ENCODE measurements around the gene GZF1.

Gene GZF1

GRCh38 chr20:23361476-23362391 lies at the start of gene GZF1:
GZF1 (plus strand) TSS chr20:23362182; CDS start chr20:23364384, 2,202 bp downstream.
- Histone ChIP-seq H3K27me3 (ENCODE audit: control insufficient read depth, insufficient read depth, low read length) (no peaks in the 10 kb centered on the region), H3K4me3 (ENCODE audit: low read length) (peak within 1 kb of the TSS; percentile 91), H3K36me3 (ENCODE audit: control insufficient read depth, insufficient read depth, low read length) (peaks cover 5% of the 10 kb centered on the region), H3K4me1 (ENCODE audit: control insufficient read depth, insufficient read depth, low read length) (peaks cover 3% of the 10 kb centered on the region), H3K27ac (ENCODE audit: low read length) (no peak within 1 kb of the TSS), H3K9me3 (ENCODE audit: control insufficient read depth, insufficient read depth, low read length) (no peaks in the 10 kb centered on the region)
- peak; percentile 86 for DNase-seq (ENCODE audit: low read depth, low spot score)
- WGBS (ENCODE audit: insufficient coverage, insufficient read length) = no CpG with 5 or more reads among the region's 114 CpGs

GRCh38 chr20:23313271-23313670 lies 48.7 kb upstream of the GZF1 start:
- no CpG with 5 or more reads among the region's 1 CpG for WGBS (ENCODE audit: insufficient coverage, insufficient read length)
- no peak overlapping the region for H3K27ac ChIP-seq (ENCODE audit: low read length)
- H3K4me3 ChIP-seq (ENCODE audit: low read length) = no peak overlapping the region
- DNase-seq (ENCODE audit: low read depth, low spot score) = no peak
- no peaks in the 10 kb centered on the region for H3K9me3 ChIP-seq (ENCODE audit: control insufficient read depth, insufficient read depth, low read length)
- no peaks in the 10 kb centered on the region for H3K27me3 ChIP-seq (ENCODE audit: control insufficient read depth, insufficient read depth, low read length)
- H3K4me1 ChIP-seq (ENCODE audit: control insufficient read depth, insufficient read depth, low read length) = no peaks in the 10 kb centered on the region
- H3K36me3 ChIP-seq (ENCODE audit: control insufficient read depth, insufficient read depth, low read length) = no peaks in the 10 kb centered on the region

GRCh38 chr20:23314699-23315098 lies 47.3 kb upstream of the GZF1 start:
- no peak for DNase-seq (ENCODE audit: low read depth, low spot score)
- Histone ChIP-seq H3K27me3 (ENCODE audit: control insufficient read depth, insufficient read depth, low read length) (no peaks in the 10 kb centered on the region), H3K4me3 (ENCODE audit: low read length) (no peak overlapping the region), H3K4me1 (ENCODE audit: control insufficient read depth, insufficient read depth, low read length) (no peaks in the 10 kb centered on the region), H3K27ac (ENCODE audit: low read length) (no peak overlapping the region), H3K36me3 (ENCODE audit: control insufficient read depth, insufficient read depth, low read length) (no peaks in the 10 kb centered on the region), H3K9me3 (ENCODE audit: control insufficient read depth, insufficient read depth, low read length) (no peaks in the 10 kb centered on the region)
- WGBS (ENCODE audit: insufficient coverage, insufficient read length) = no CpG with 5 or more reads among the region's 5 CpGs

GRCh38 chr20:23315099-23315498 lies 46.9 kb upstream of the GZF1 start:
- H3K4me1 ChIP-seq (ENCODE audit: control insufficient read depth, insufficient read depth, low read length) = no peaks in the 10 kb centered on the region
- no CpG with 5 or more reads among the region's 9 CpGs for WGBS (ENCODE audit: insufficient coverage, insufficient read length)
- no peaks in the 10 kb centered on the region for H3K27me3 ChIP-seq (ENCODE audit: control insufficient read depth, insufficient read depth, low read length)

GRCh38 chr20:23316626-23317025 lies 45.4 kb upstream of the GZF1 start:
- H3K4me3 ChIP-seq (ENCODE audit: low read length) = no peak overlapping the region
- H3K27me3 ChIP-seq (ENCODE audit: control insufficient read depth, insufficient read depth, low read length) = no peaks in the 10 kb centered on the region
- no peak for DNase-seq (ENCODE audit: low read depth, low spot score)
- WGBS (ENCODE audit: insufficient coverage, insufficient read length) = no CpG with 5 or more reads among the region's 3 CpGs
- no peaks in the 10 kb centered on the region for H3K9me3 ChIP-seq (ENCODE audit: control insufficient read depth, insufficient read depth, low read length)
- no peaks in the 10 kb centered on the region for H3K36me3 ChIP-seq (ENCODE audit: control insufficient read depth, insufficient read depth, low read length)
- H3K27ac ChIP-seq (ENCODE audit: low read length) = no peak overlapping the region
- H3K4me1 ChIP-seq (ENCODE audit: control insufficient read depth, insufficient read depth, low read length) = no peaks in the 10 kb centered on the region

More at GRCh38 chr20:23315099-23315498, 46.9 kb upstream of the GZF1 start:
- DNase-seq (ENCODE audit: low read depth, low spot score) = no peak
- H3K4me3 ChIP-seq (ENCODE audit: low read length) = no peak overlapping the region
- no peak overlapping the region for H3K27ac ChIP-seq (ENCODE audit: low read length)
- no peaks in the 10 kb centered on the region for H3K9me3 ChIP-seq (ENCODE audit: control insufficient read depth, insufficient read depth, low read length)
- H3K36me3 ChIP-seq (ENCODE audit: control insufficient read depth, insufficient read depth, low read length) = no peaks in the 10 kb centered on the region

GRCh38 chr20:23317081-23317480 lies 44.9 kb upstream of the GZF1 start:
- no peak for DNase-seq (ENCODE audit: low read depth, low spot score)
- no peaks in the 10 kb centered on the region for H3K36me3 ChIP-seq (ENCODE audit: control insufficient read depth, insufficient read depth, low read length)
- H3K27me3 ChIP-seq (ENCODE audit: control insufficient read depth, insufficient read depth, low read length) = no peaks in the 10 kb centered on the region
- H3K9me3 ChIP-seq (ENCODE audit: control insufficient read depth, insufficient read depth, low read length) = no peaks in the 10 kb centered on the region
- no CpG with 5 or more reads among the region's 5 CpGs for whole genome bisulfite sequencing (ENCODE audit: insufficient coverage, insufficient read length)
- no peaks in the 10 kb centered on the region for H3K4me1 ChIP-seq (ENCODE audit: control insufficient read depth, insufficient read depth, low read length)
- no peak overlapping the region for H3K4me3 ChIP-seq (ENCODE audit: low read length)
- no peak overlapping the region for H3K27ac ChIP-seq (ENCODE audit: low read length)

GRCh38 chr20:23318347-23318746 lies 43.6 kb upstream of the GZF1 start:
- no peak for DNase-seq (ENCODE audit: low read depth, low spot score)
- Histone ChIP-seq H3K4me3 (ENCODE audit: low read length) (no peak overlapping the region), H3K36me3 (ENCODE audit: control insufficient read depth, insufficient read depth, low read length) (no peaks in the 10 kb centered on the region), H3K27me3 (ENCODE audit: control insufficient read depth, insufficient read depth, low read length) (no peaks in the 10 kb centered on the region), H3K4me1 (ENCODE audit: control insufficient read depth, insufficient read depth, low read length) (no peaks in the 10 kb centered on the region), H3K9me3 (ENCODE audit: control insufficient read depth, insufficient read depth, low read length) (no peaks in the 10 kb centered on the region), H3K27ac (ENCODE audit: low read length) (no peak overlapping the region)
- WGBS (ENCODE audit: insufficient coverage, insufficient read length) = no CpG with 5 or more reads among the region's 5 CpGs

- no peaks in the 10 kb centered on the region for H3K36me3 ChIP-seq (ENCODE audit: control insufficient read depth, insufficient read depth, low read length)
- H3K27me3 ChIP-seq (ENCODE audit: control insufficient read depth, insufficient read depth, low read length) = no peaks in the 10 kb centered on the region
- H3K27ac ChIP-seq (ENCODE audit: low read length) = no peak overlapping the region
- no peaks in the 10 kb centered on the region for H3K4me1 ChIP-seq (ENCODE audit: control insufficient read depth, insufficient read depth, low read length)
- H3K4me3 ChIP-seq (ENCODE audit: low read length) = no peak overlapping the region
- no CpG with 5 or more reads among the region's 8 CpGs for WGBS (ENCODE audit: insufficient coverage, insufficient read length)
- no peaks in the 10 kb centered on the region for H3K9me3 ChIP-seq (ENCODE audit: control insufficient read depth, insufficient read depth, low read length)
- no peak for DNase-seq (ENCODE audit: low read depth, low spot score)
Observed at GRCh38 chr20:23320317-23320716, 41.7 kb upstream of the GZF1 start.

- no peaks in the 10 kb centered on the region for H3K4me1 ChIP-seq (ENCODE audit: control insufficient read depth, insufficient read depth, low read length)
- H3K27me3 ChIP-seq (ENCODE audit: control insufficient read depth, insufficient read depth, low read length) = no peaks in the 10 kb centered on the region
- no peaks in the 10 kb centered on the region for H3K36me3 ChIP-seq (ENCODE audit: control insufficient read depth, insufficient read depth, low read length)
- H3K27ac ChIP-seq (ENCODE audit: low read length) = no peak overlapping the region
- no CpG with 5 or more reads among the region's 3 CpGs for WGBS (ENCODE audit: insufficient coverage, insufficient read length)
- no peak overlapping the region for H3K4me3 ChIP-seq (ENCODE audit: low read length)
- no peak for DNase-seq (ENCODE audit: low read depth, low spot score)
- no peaks in the 10 kb centered on the region for H3K9me3 ChIP-seq (ENCODE audit: control insufficient read depth, insufficient read depth, low read length)
Observed at GRCh38 chr20:23325107-23325506, 36.9 kb upstream of the GZF1 start.

GRCh38 chr20:23326774-23327173 lies 35.2 kb upstream of the GZF1 start:
- no peak for DNase-seq (ENCODE audit: low read depth, low spot score)
- Histone ChIP-seq H3K36me3 (ENCODE audit: control insufficient read depth, insufficient read depth, low read length) (no peaks in the 10 kb centered on the region), H3K27me3 (ENCODE audit: control insufficient read depth, insufficient read depth, low read length) (no peaks in the 10 kb centered on the region), H3K27ac (ENCODE audit: low read length) (no peak overlapping the region), H3K4me1 (ENCODE audit: control insufficient read depth, insufficient read depth, low read length) (no peaks in the 10 kb centered on the region), H3K9me3 (ENCODE audit: control insufficient read depth, insufficient read depth, low read length) (no peaks in the 10 kb centered on the region), H3K4me3 (ENCODE audit: low read length) (no peak overlapping the region)
- WGBS (ENCODE audit: insufficient coverage, insufficient read length) = no CpG with 5 or more reads among the region's 8 CpGs

All from iPS DF 6.9 (cell line).